GM18868 (cell line): ENCODE data around the gene SRSF4.
"Not testable (repeated sequence)": the region's sequence is repeated elsewhere in the genome, so short reads cannot be mapped to it uniquely, and the experiment has no call there.

Experiments used
- ATAC-seq: cut with Tn5 transposase; IDR thresholded peaks from one replicate; pipeline ENCODE4 v1.9.1; 2021; ENCODE audit warnings: mild to moderate bottlenecking, moderate library complexity; ENCODE audit not compliant: unreplicated experiment

SRSF4 gene

DNA sequence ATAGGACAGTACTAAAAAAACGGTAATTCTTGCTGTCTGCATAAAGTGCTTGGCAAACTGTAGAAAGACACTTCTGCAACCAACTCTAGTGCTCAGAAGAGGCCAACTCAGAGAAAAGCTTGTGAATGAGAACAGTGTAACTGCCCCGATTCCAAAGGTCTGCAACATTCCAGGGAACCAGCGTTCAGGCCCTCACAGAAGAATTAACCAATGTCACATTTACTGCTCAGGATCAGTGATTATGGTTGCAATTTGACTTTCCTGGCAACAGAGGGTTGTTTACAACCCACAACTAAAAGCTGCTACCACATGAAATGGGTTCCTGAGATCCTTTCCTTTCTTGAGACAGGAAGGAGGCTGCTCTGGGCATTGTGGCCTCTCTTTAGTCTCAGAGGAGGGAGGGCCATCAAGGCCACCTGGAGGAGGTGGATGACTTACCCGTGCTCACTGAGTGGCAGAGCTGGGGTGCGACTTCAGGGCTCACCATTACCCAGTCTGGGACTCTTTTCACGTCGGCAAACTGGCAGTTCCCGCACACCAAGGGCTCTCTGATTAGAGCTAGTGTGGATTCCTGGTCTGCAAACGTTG, 15.3 kb downstream of the SRSF4 start:
- no peak for ATAC-seq

DNA sequence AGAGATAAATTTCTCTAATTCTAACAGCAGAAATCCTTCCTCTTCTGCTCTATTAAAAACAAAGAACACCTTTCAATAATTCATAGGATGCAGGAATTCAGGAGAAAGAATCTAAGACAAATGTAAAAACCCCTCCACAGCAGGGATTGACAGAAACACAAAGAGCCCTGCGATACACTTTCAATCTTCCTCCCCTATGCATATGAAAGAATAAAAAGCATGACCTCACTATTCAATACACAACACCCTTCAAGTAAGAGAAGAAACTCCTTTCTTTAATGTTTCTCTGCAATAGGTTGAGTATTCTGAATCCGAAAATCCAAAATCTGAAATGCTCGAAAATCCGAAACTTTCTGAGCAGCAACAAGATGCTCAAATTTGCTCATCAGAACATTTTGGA, 17.1 kb downstream of the SRSF4 start:
- no peak for ATAC-seq

DNA sequence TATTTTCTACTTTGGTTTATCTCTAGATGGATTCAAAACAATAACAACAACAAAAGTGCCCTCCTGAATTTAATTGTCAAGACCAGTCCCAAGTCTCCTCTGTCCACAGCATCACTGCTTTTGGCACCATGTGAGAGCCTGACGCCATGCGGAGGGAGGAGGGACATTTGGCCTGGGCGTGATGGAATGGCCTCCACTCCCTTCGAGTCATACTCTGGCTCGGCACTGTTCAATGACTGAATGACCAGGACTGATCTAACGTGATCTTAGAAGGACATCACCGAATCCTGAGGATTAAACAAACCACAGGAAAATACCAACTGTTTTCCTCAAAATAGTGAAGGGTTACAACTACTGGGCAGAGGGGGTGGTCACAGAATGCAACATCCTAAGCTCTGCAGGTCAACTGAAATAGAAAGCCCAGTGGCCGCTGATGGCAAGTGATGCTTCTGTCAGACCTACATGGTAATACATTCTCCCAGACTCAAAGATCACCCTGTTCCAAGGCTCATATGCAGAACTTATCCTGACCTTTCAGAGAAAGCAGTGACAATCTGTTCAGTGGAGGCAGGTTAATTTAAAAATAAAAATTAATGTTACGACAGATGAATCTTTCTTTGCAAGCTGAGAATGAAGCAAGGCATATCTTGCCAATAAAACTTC, 19.1 kb downstream of the SRSF4 start:
- no peak for ATAC-seq

DNA sequence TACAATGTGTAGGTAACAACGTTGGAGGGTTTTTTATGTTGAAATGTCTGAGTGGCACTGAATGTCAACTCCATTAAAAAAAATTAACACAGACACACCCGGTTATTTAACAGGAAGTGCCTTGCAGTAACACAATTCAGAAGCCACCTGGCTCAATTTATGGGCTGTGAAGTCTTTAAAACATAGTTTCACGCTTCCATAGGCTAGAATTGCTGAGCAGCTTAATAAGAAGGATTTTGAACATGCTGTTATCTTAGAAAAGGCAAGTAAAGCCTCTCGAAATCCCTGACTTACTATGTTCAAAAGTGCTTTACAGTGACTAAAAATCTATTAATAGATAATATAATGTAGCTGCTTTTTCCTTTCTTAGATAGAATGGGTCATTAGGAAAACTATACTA, 19.7 kb downstream of the SRSF4 start:
- no peak for ATAC-seq

DNA sequence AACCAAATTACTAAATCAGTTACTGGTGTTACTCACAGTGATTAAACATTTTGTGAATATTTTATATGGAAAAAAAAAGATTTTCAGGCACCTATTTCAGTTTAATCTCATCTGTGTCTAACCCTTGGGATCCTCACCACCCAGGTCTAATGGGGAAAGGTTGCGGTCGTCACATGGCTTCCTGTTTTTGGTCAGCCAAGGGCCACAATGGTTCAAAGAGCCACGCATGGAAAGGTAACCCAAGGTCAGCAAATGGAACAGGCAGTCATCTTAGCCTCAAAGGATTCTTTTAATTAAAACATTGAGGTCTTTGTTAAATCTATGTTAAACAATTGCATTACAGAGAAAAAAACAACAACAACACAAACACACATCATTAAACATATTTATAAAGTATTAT, 21.9 kb downstream of the SRSF4 start:
- ATAC-seq, result no peak

DNA sequence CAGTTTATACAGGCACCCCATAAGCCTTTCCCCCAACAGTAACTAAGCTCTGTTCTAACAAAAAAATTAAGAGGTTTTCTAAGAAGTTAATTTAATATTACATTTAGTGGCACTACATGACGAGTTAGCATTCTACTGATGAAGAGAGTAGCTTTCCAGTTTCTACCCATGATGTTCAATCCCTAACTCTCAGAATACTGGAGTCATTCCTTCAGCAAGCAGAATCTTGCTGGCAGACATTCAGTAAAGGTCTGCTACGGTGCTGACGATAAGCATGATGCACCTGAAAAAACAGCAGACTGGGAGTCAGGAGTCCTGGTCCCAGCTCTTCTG, 24.5 kb downstream of the SRSF4 start:
- ATAC-seq, result no peak

DNA sequence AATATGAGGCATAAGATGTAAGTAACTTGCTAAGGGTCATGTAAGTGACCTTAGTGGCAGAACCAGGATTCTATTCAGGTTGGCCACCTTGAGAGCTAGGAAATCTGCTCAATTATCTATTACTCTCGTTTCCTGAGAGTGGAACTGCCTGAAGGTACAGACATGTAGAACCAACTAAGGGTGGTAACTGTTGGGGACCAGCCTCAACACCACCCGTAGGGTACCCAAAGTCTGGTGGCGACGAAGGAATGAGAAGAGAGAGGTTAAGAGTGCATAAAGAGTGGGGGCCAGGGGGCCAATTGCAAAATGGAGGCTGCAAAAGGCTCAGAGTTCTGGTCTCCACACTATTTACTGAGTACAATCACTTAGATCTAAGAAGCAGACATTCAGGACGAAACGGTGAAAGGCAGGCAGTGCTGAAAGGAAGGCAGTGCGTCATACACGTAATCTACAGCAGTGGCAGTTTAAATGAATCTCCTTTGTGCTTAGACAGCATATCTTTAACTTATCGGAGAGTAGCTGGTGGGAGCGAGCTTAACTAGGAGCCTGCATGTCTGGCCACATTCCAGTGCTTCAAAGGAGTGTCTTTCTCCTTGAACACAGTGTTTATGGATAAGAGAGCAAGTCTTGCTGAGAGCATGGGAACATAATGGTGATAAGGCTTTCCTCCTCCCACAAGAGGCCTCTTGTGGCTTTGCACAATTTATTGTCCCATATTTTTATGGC, 25.0 kb downstream of the SRSF4 start:
- no peak for ATAC-seq

DNA sequence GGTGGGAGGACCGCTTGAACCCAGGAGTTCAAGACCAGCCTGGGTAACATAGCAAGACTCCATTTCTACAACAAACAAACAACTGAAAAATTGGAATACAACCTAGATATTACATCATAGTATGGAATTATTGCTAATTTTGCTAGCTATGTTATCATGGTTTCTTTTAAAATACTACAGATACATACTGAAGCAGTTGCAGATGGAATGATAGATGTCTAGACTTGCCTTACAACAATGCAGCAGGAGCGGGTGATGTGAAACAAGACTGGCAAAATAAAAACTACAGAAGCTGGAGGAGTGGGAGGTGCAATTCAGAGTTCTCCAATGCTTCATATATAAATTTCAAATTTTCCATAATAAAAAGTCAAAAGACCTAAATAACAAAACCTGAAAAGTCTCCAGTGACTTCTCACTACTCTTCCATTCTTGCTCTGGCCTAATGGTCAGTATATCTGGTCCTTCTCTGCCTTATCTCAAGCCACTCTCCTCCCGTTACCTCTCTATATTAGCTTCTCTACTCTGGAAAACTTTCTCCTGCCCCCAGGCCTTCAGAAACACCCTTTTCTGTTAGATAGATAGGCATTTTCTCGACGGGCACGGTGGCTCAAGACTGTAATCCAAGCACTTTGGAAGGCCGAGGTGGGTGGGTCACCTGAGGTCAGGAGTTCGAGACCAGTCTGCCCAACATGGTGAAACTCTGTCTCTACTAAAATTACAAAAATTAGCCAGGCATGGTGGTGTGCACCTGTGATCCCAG, 29.5 kb downstream of the SRSF4 start:
- no peak for ATAC-seq

DNA sequence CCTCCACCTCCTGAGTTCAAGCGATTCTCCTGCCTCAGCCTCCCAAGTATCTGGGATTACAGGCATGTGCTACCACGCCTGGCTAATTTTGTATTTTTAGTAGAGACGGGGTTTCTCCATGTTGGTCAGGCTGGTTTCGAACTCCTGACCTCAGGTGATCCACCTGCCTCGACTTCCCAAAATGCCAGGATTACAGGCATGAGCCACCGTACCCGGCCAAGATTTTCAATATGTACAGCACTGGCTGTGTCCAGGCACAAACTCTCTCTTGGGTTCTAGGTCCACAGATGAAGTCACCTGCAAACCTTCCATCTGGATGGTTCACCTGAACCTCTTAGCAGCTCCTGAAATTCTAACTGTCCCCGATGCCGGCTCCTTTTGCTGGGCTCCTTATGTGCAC, 31.4 kb downstream of the SRSF4 start:
- ATAC-seq, result not testable (repeated sequence)

DNA sequence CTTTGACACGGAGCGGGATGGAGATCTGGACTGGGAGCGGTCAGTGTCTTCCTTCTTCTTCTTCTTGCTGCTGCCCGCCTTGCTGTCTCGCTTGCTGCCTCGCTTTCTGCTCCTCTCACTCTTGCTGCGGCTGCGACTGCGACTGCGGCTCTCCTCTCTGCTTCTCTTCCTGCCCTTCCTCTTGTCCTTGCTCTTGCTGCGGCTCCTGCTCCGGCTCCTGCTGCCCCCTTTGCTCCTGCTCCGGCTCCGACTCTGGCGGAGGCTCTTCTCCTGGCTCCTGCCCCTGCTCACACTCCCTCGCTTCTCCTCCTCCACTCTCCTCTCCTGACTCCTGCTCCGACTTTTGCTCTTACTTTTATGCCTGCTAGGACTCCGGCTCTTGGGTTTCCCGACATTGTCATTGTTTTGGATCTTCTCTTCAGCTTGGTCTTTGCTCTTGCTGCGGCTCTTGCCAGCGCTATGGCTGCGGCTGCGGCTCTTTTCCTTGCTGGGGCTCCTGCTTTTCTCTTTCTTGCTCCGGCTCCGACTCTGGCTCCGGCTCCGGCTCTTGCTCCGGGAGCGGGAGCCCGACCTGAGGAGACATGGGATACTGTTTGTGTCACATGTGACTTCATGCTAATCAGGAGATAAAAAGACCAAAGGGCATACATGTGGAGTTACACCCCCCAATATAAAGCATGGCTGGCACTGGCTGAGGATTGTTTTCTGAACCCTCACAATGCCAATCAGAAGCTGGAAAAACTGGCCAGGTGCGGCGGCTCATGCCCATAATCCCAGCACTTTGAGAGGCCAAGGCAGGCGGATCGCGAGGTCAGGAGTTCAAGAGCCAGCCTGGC, 32.8 kb downstream of the SRSF4 start:
- no peak for ATAC-seq

DNA sequence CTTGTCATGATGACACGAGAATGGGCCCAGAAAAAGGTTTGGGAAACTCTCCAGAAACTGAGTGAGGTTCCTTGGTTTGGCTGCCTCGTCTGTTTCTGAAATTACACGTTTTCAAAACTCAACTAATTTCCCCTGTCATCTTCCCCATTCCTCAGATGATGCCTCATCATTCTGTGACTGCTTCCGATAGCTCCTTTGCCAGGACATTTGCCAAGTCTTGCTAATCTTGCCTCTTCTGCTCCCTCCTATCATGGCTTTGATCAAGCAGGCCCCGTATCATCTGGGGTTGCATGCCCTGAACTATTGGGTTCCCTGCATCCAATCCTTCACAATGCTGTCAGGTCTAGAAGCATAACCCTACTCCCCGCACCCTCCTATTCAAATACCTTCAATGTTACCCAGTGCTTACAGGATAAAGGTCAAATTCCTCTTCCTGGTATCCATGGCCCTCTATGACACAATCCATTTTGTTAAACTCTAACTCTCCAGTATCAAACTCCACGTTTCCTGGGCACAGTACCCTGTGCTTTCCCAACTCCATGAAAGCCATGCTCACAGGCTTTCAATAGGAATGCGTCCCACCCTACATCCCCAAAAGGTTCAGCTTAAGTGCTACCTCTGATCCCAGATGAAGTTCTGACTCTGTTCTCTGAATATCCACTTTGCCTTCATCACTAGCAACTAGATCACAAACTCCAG, 35.8 kb downstream of the SRSF4 start:
- no peak for ATAC-seq

DNA sequence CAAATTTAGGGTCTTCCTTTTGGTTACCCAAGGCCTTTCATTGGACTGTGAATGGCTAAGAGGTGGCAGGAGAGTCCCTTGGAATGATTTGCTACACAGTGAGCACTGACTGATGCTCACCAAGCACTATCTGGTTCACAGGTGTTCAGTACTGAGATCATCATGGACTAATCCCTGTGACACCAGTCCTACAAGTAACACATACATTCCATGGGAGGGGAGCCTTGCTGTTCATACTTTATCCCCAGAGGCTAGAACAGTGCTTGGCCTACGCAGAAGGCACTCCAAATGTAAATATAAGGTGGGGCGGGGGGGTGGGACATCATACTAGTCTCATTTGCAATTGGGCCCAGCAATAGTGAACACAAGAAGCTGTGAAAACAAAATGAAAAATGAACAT, 37.5 kb downstream of the SRSF4 start:
- no peak for ATAC-seq

DNA sequence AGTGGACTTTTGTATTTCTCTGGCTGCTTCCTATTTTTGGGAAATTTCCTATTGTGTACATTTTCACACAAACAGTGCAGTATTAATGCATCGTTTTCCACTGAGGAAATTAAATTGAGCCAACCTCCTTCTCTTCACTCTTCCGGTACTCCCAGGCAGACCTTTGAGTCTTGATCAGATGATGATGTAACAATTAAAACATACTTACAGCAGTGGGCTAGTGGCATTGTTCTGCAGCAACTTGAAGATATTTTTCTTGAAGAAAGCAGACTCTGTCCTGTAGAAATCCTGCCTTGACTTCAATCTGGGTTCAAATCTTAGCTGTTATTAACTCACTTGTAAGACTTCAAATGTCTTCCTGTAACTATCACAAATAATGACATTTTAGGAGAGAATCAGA, 39.0 kb downstream of the SRSF4 start:
- no peak for ATAC-seq

DNA sequence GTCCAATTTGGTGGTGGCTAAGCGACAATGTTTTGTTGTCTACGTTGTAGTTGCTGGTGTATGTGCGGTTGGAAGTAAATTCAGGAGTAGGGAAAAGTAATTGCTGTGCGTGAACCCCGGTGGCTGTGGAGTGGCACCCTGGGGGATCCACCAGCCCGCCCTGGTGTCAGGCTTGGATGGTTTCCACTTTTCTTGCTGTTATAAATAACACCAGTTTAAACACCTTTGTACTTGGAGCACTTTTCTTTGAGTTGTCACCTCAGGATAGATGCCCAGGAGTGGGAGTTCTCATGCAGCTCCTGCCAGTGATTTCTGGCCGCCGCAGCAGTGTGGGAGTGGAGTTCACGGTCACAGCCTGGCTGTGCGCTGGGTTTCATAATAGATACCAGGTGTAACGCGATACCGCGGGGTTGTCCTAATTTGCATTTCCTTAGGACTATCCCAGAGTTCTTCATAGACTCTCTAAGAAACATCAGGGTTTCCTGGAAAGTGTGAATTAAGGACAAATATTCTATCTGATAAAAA, 45.2 kb downstream of the SRSF4 start:
- no peak for ATAC-seq

DNA sequence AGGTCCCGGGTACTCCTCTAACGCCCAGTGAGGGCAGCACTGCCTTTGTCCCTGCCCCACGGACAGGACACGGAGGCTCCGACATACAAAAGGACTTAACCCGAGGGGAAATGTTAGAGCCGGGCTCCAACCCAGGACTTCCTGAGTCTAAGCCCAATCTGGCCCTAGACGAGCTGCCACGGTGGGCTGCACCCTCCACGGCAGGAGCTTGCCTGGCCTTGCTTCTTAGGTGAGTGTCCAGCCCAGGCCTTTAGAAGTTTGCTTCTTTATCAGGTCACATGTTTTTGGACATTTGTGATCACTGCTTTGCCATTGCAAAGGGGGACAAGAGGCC, 47.0 kb downstream of the SRSF4 start:
- ATAC-seq, result no peak

DNA sequence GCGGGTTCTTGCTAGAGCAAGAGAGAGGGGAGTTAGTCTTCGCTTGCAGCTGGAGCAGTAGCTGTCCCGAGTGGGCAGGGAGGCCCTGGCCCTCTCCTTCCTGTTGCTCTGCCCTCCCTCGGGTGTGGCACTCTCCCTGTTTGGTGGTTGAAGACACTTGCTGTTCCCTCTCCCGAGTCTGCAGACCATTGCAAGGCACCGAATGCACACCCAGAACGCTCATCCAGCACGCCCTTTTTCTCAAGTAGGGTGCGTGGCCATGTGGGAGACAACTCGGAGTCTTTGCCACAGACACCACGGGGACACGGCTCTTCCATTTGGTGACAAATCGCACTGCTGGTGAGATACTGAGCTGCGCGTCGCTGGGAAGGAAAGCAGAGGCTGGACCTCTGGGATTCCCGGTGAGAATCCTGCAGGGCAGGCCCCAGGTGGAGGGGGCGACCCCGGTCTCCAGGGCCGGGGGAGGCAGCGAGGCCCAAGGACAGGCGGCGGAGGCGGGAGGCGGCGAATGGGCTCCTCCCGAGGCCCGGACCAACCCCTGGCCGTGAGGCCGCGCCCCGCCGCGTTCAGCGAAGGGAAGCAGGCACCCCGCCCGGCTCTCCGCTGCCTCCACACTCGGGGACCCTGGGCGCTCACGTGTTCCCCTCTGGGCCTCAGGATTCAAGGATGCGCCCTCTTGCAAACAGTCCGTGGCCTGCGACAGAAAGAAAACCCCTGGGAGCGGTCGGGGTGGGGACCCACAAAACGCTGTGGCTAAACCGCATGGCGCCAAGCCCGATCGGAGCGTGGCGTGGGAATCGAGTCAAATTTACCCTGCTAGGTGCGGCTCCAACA, 47.6 kb downstream of the SRSF4 start:
- ATAC-seq, result no peak

DNA sequence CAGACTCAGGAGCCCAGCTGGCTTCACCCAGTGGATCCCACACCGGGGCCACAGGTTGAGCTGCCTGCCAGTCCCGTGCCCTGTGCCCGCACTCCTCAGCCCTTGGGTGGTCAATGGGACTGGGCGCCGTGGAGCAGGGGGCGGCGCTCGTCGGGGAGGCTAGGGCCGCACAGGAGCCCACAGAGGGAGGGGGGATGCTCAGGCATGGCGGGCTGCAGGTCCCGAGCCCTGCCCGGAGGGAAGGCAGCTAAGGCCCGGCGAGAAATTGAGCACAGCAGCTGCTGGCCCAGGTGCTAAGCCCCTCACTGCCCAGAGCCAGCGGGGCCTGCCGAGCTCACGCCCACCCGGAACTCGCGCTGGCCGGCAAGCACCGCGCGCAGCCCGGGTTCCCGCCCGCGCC, 50.6 kb downstream of the SRSF4 start:
- not testable (repeated sequence) for ATAC-seq

DNA sequence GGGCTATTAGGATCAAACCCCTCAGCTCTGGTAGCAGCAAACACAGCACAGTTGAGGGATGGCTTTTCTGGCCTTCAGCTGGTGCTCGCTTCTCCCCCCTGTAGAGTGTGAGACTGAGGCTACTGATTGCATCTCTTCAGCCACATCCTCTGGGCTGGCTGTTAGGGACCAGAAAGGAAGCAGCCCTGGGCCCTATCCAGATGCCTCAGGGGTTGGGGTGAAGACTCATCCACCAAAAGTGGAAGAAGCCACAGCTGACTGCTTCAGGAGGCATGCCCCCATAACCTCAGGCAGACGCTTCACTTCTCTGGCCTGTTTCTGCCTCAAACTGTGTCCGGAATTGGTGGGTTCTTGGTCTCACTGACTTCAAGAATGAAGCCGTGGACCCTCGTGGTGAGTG, 51.8 kb downstream of the SRSF4 start:
- no peak for ATAC-seq

DNA sequence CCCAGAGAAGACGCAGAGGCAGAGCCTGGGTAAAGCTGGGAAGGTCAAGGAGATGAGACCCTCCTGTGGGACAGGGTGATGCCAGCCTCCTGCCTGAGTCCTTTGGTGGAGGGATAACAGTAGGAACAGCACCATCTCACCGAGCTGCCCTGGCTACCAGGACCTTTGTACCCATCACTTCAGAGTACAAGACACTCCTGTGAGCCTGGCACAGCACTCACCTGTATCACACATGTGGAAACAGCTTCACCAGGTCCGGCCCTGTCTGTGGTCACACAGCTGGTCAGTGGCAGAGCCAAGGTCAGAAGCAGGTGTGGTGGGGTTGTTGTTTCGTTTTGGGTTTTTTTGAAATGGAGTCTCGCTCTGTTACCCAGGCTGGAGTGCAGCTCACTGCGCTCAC, 53.0 kb downstream of the SRSF4 start:
- ATAC-seq, result no peak
